Liver (tissue), 9 donors: ENCODE data around the gene SDHAF4. TPM values are rescaled to one million over a fixed set of nuclear protein-coding genes. Genes with fewer than 3 reads are reported as not detected.
A peak's percentile ranks its signal among the peaks of the same experiment; 100 is the strongest.
"Not testable (repeated sequence)": the region's sequence is repeated elsewhere in the genome, so short reads cannot be mapped to it uniquely, and the experiment has no call there.

Experiments used
- DNase-seq: peaks from one replicate; pipeline ENCODE4 v3.0.0-alpha.2; 2017; ENCODE audit warnings: low spot score
- H3K27ac ChIP-seq, 2 donors: one replicate each; pipeline ENCODE4 v1.7.0; 2013; ENCODE audit warnings: inconsistent platforms in 2 of 2, low read length in 2 of 2, control low read depth in 1 of 2, low read depth in 1 of 2, mild to moderate bottlenecking in 1 of 2
- H3K27me3 ChIP-seq, 4 donors: one replicate each; pipeline versions ENCODE4 v1.6.1 to v1.7.0; 2013; ENCODE audit warnings: low read length in 3 of 4, inconsistent platforms in 1 of 4, mild to moderate bottlenecking in 1 of 4, moderate library complexity in 1 of 4; ENCODE audit not compliant: control insufficient read depth in 4 of 4, insufficient read depth in 4 of 4
- H3K36me3 ChIP-seq, 4 donors: one replicate each; pipeline versions ENCODE4 v1.6.1 to v1.7.0; 2013; ENCODE audit warnings: low read length in 3 of 4, mild to moderate bottlenecking in 3 of 4, low read depth in 1 of 4, moderate library complexity in 1 of 4; ENCODE audit not compliant: control insufficient read depth in 4 of 4, insufficient read depth in 3 of 4
- H3K4me1 ChIP-seq, 4 donors: one replicate each; pipeline versions ENCODE4 v1.6.1 to v1.7.0; 2013; ENCODE audit warnings: low read length in 3 of 4, mild to moderate bottlenecking in 3 of 4, moderate library complexity in 1 of 4; ENCODE audit not compliant: control insufficient read depth in 4 of 4, insufficient read depth in 4 of 4
- H3K4me3 ChIP-seq, 3 donors: one replicate each; pipeline versions ENCODE4 v1.6.1 to v1.7.0; 2013; ENCODE audit warnings: low read length in 3 of 3, control low read depth in 1 of 3, low read depth in 1 of 3, mild to moderate bottlenecking in 1 of 3
- H3K9ac ChIP-seq, 2 donors: one replicate each; pipeline ENCODE4 v1.7.0; 2013; ENCODE audit warnings: low read length in 2 of 2, mild to moderate bottlenecking in 2 of 2, moderate library complexity in 2 of 2, control low read depth in 1 of 2, low read depth in 1 of 2
- H3K9me3 ChIP-seq, 4 donors: one replicate each; pipeline versions ENCODE4 v1.6.1 to v1.7.0; 2013; ENCODE audit warnings: low read length in 3 of 4; ENCODE audit not compliant: control insufficient read depth in 4 of 4
- ATF3 ChIP-seq: IDR thresholded peaks from 2 replicates; pipeline ENCODE4 v1.6.1; 2016; ENCODE audit warnings: antibody characterized with exemption
- CTCF ChIP-seq: fragments of 150-350 bp; IDR thresholded peaks from 2 replicates; pipeline ENCODE4 v1.5.1; 2017; ENCODE audit warnings: improper control_type of control experiment, low read depth, low read length; ENCODE audit not compliant: missing input control
- EGR1 ChIP-seq, 2 donors: IDR thresholded peaks; 2 replicates each; pipeline ENCODE4 v1.6.1; 2016 to 2018; ENCODE audit warnings: antibody characterized with exemption in 2 of 2, low read depth in 2 of 2
- FOXA1 ChIP-seq: IDR thresholded peaks from 2 replicates; pipeline ENCODE4 v1.6.1; 2016; ENCODE audit warnings: antibody characterized with exemption
- FOXA2 ChIP-seq: IDR thresholded peaks from 2 replicates; pipeline ENCODE4 v1.6.1; 2016; ENCODE audit warnings: antibody characterized with exemption
- GABPA ChIP-seq, 2 donors: IDR thresholded peaks in 1 of 2; conservative IDR thresholded peaks in 1 of 2; 2 replicates each; pipeline ENCODE4 v1.6.1; 2016; ENCODE audit warnings: antibody characterized with exemption in 2 of 2, mild to moderate bottlenecking in 1 of 2, moderate library complexity in 1 of 2
- HNF4A ChIP-seq, 2 donors: conservative IDR thresholded peaks; 2 replicates each; pipeline ENCODE4 v1.6.1; 2016; ENCODE audit warnings: antibody characterized with exemption in 2 of 2, mild to moderate bottlenecking in 2 of 2
- HNF4G ChIP-seq: IDR thresholded peaks from 2 replicates; pipeline ENCODE4 v1.6.1; 2016; ENCODE audit warnings: antibody characterized with exemption
- JUND ChIP-seq, 2 donors: IDR thresholded peaks; 2 replicates each; pipeline ENCODE4 v1.6.1; 2016; ENCODE audit warnings: antibody characterized with exemption in 2 of 2
- MAX ChIP-seq: IDR thresholded peaks from 2 replicates; pipeline ENCODE4 v1.6.1; 2016; ENCODE audit warnings: antibody characterized with exemption
- NR2F2 ChIP-seq: IDR thresholded peaks from 2 replicates; pipeline ENCODE4 v1.6.1; 2016; ENCODE audit warnings: antibody characterized with exemption
- RAD21 ChIP-seq, 2 donors: IDR thresholded peaks; 2 replicates each; pipeline ENCODE4 v1.6.1; 2016; ENCODE audit warnings: antibody characterized with exemption in 2 of 2, mild to moderate bottlenecking in 2 of 2
- REST ChIP-seq: IDR thresholded peaks from 2 replicates; pipeline ENCODE4 v1.6.1; 2016; ENCODE audit warnings: antibody characterized with exemption, mild to moderate bottlenecking
- RXRA ChIP-seq, 2 donors: IDR thresholded peaks; 2 replicates each; pipeline ENCODE4 v1.6.1; 2017 to 2018; ENCODE audit warnings: antibody characterized with exemption in 2 of 2, mild to moderate bottlenecking in 1 of 2
- SP1 ChIP-seq: IDR thresholded peaks from 2 replicates; pipeline ENCODE4 v1.6.1; 2018; ENCODE audit warnings: antibody characterized with exemption, mild to moderate bottlenecking
- TAF1 ChIP-seq: conservative IDR thresholded peaks from 2 replicates; pipeline ENCODE4 v1.6.1; 2016; ENCODE audit warnings: antibody characterized with exemption, mild to moderate bottlenecking
- YY1 ChIP-seq: IDR thresholded peaks from 2 replicates; pipeline ENCODE4 v1.6.1; 2016; ENCODE audit warnings: antibody characterized with exemption, mild to moderate bottlenecking
- ZBTB33 ChIP-seq: IDR thresholded peaks from 2 replicates; pipeline ENCODE4 v1.6.1; 2016; ENCODE audit warnings: antibody characterized with exemption
- WGBS: extraction: QIAGEN DNeasy Blood & Tissue Kit; methylation state at CpG from one replicate; pipeline ENCODE4 v1.1.7; 2013; 5-methylcytosine and 5-hydroxymethylcytosine counted together
- polyA plus RNA-seq, 2 donors: library from polyadenylated mRNA; stranded (reverse) in 1 of 2; unstranded in 1 of 2; fragments of 200-250 nt in 1 of 2; fragments of >200 nt in 1 of 2; fragmentation: Nextera tagmentation in 1 of 2; extraction: Ambion mirVana in 1 of 2; gene quantifications; one replicate each; pipeline versions ENCODE4 v1.2.1 to v1.2.3, GENCODE V29; 2013 to 2015
- total RNA-seq, 2 donors: library from RNA; depleted of rRNA; stranded (reverse); fragments of >200 nt; gene quantifications; one replicate each; pipeline ENCODE4 v1.2.3, GENCODE V29; 2014
- donor health status: healthy.
- donor health status: healthy.
- donor health status: healthy.
- donor health status: healthy.
- donor health status: healthy.

SDHAF4 gene
- total and polyA plus RNA-seq, 4 donors = 2.7 to 5.7 (median 3.3) TPM

GRCh38 chr6:70551566-70551965 lies 15.2 kb upstream of the SDHAF4 start:
- Histone ChIP-seq H3K27ac (no peak overlapping the region), H3K4me3 (no peak overlapping the region), H3K36me3 (no peaks in the 10 kb centered on the region), H3K27me3 (no peaks in the 10 kb centered on the region), H3K9ac (no peak overlapping the region), H3K4me1 (no peaks in the 10 kb centered on the region), H3K9me3 (no peaks in the 10 kb centered on the region)
- WGBS = 98% methylated on average over 1 of the region's 1 CpG
- TF ChIP-seq RAD21 (IDR thresholded peaks at IDR 0.05) (peak; percentile 15 to 44), ATF3 (no peak), TAF1 (no peak), MAX (no peak), HNF4A (conservative IDR thresholded peaks at IDR 0.05) (peak in 1 of 2 donors; percentile 73), SP1 (no peak), FOXA2 (no peak), ZBTB33 (no peak), RXRA (IDR thresholded peaks at IDR 0.05) (no peak)
- DNase-seq = no peak

- not testable (repeated sequence) for H3K9ac ChIP-seq
- WGBS = 97% methylated on average over 13 of the region's 13 CpGs
Observed at GRCh38 chr6:70552286-70552940, 14.3 kb upstream of the SDHAF4 start.

GRCh38 chr6:70552974-70553373 lies 13.8 kb upstream of the SDHAF4 start:
- no peak overlapping the region for H3K9ac ChIP-seq
- 97% methylated on average over 1 of the region's 1 CpG for WGBS
- no peaks in the 10 kb centered on the region for H3K9me3 ChIP-seq
- TF ChIP-seq FOXA2 (no peak), HNF4A (conservative IDR thresholded peaks at IDR 0.05) (no peak), RAD21 (IDR thresholded peaks at IDR 0.05) (no peak), GABPA (IDR thresholded peaks at IDR 0.05 in 1 of 2, conservative IDR thresholded peaks at IDR 0.05 in 1 of 2) (no peak), REST (no peak), RXRA (IDR thresholded peaks at IDR 0.05) (no peak), JUND (IDR thresholded peaks at IDR 0.05) (no peak), HNF4G (no peak), ATF3 (no peak), YY1 (no peak), NR2F2 (no peak), EGR1 (IDR thresholded peaks at IDR 0.05; ENCODE audit: low read depth in 2 of 2) (no peak), CTCF (no peak), FOXA1 (no peak), TAF1 (no peak)
- H3K4me1 ChIP-seq = no peaks in the 10 kb centered on the region
- no peaks in the 10 kb centered on the region for H3K36me3 ChIP-seq
- no peaks in the 10 kb centered on the region for H3K27me3 ChIP-seq
- no peak overlapping the region for H3K27ac ChIP-seq
- DNase-seq = no peak
- H3K4me3 ChIP-seq = no peak overlapping the region

More at GRCh38 chr6:70552286-70552940, 14.3 kb upstream of the SDHAF4 start:
- not testable (repeated sequence) for H3K27ac ChIP-seq, DNase-seq, H3K4me1 ChIP-seq, H3K36me3 ChIP-seq, H3K4me3 ChIP-seq, H3K27me3 ChIP-seq, H3K9me3 ChIP-seq
